Body of pancreas (tissue), 4 donors: ENCODE data around the gene CACTIN. TPM values are rescaled to one million over a fixed set of nuclear protein-coding genes. Genes with fewer than 3 reads are reported as not detected.

ENCODE experiments used
- ATAC-seq: fragments of 150-250 bp; one replicate; pipeline ENCODE4 v1.9.1; 2016
- DNase-seq, 4 donors: peaks; one replicate each; pipeline ENCODE4 v3.0.0-alpha.2; 2019
- H3K27ac ChIP-seq, 4 donors: fragments of 200-600 bp; sonication (generic); 1 replicate in 3 of 4; 2 replicates in 1 of 4; pipeline versions ENCODE4 v1.5.1 to v1.6.1; 2016 to 2019; ENCODE audit warnings: mild to moderate bottlenecking in 1 of 4, mixed read lengths in 1 of 4, moderate library complexity in 1 of 4
- H3K27me3 ChIP-seq, 2 donors: fragments of 200-600 bp; sonication (generic); one replicate each; pipeline ENCODE4 v1.6.0; 2016; ENCODE audit warnings: mild to moderate bottlenecking in 1 of 2
- H3K36me3 ChIP-seq, 2 donors: fragments of 200-600 bp; sonication (generic); replicated peaks in 1 of 2; 2 replicates each; pipeline ENCODE4 v1.5.1; 2016; ENCODE audit warnings: low read depth in 2 of 2; ENCODE audit not compliant: insufficient read depth in 1 of 2
- H3K4me1 ChIP-seq: fragments of 200-600 bp; sonication (generic); one replicate; pipeline ENCODE4 v1.6.0; 2016
- H3K4me3 ChIP-seq, 2 donors: fragments of 200-600 bp; sonication (generic); 1 replicate in 1 of 2; 2 replicates in 1 of 2; pipeline ENCODE4 v1.5.1; 2016 to 2019
- H3K9me3 ChIP-seq, 3 donors: fragments of 200-600 bp; sonication (generic); 1 replicate in 2 of 3; 2 replicates in 1 of 3; pipeline ENCODE4 v1.5.1; 2016
- CTCF ChIP-seq, 7 experiments: fragments of 450-650 bp in 4 of 7; fragments of 200-600 bp in 3 of 7; sonication (generic) in 3 of 7; IDR thresholded peaks; one replicate each; pipeline ENCODE4 v1.5.1; 2016 to 2019; ENCODE audit warnings: antibody characterized with exemption in 7 of 7
- POLR2A ChIP-seq, 3 donors: fragments of 450-650 bp; IDR thresholded peaks; one replicate each; pipeline ENCODE4 v1.6.1; 2016; ENCODE audit warnings: antibody characterized with exemption in 3 of 3, mild to moderate bottlenecking in 2 of 3
- WGBS, 2 donors: methylation state at CpG; one replicate each; pipeline ENCODE4 v1.1.5; 2017; 5-methylcytosine and 5-hydroxymethylcytosine counted together
- intact Hi-C: fragments of 100-400 bp; cut with DNase I; formaldehyde crosslinking; loops from one replicate; pipeline ENCODE4 v1.15.1; 2023
- total RNA-seq, 2 donors: library from RNA; depleted of rRNA; stranded (reverse); fragments of >200 nt; gene quantifications; one replicate each; pipeline ENCODE4 v1.1.0, GENCODE V29; 2016

Gene CACTIN
- total RNA-seq, 2 donors from 2014 or later, result 16.3 to 23.4 TPM

DNA sequence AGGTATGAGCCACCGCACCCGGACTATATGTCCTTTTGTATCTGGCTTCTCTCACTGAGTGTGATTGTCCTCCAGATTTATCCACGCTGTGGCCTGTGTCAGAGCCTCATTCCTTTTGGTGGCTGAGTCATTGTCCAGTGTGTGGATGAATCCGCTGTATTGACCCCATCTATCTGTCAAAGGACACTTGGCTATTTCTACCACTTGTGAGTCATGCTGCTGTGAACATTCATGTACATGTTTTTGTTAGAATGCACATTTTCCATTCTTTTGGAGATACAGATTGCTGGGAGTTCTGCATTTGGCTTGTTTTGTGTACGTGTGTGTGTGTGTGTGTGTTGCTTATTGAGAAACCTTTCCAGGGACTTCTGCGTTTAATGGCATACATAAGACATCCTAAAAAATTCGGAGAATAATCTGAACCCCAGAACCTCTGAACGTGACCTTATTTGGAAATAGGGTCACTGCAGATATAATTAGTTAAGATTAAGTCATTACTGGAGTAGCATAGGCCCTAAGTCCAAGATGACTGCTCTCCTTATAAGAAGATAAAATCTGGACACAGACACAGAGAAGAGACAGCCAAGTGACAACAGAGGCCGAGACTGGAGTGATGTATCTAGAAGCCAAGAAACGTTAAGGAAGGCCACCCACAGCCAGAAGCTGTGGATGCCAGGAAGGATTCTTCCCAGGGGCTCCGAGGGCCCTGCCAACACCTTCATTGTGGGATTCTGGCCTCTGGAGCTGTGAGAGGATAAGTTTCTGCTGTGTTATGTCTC, 46.2 kb downstream of the CACTIN start:
- H3K9me3 ChIP-seq, result no peaks in the 10 kb centered on the region
- intact Hi-C loops, result loop anchor here (5.0 kb wide), 1 partner anchor 33 kb away; no protein-coding TSS in a partner anchor
- no peak overlapping the region for H3K27ac ChIP-seq
- H3K27me3 ChIP-seq, result peaks cover 0 to 3% of the 10 kb centered on the region in 2 donors
- peak in 1 of 4 donors; percentile 40 for DNase-seq
- ATAC-seq, result peak; percentile 32
- TF ChIP-seq CTCF (IDR thresholded peaks at IDR 0.05) (no peak), POLR2A (IDR thresholded peaks at IDR 0.05) (no peak)
- 55 to 59% methylated on average over 11 of the region's 11 CpGs for WGBS, 2 donors
- H3K36me3 ChIP-seq, result no peaks in the 10 kb centered on the region
- H3K4me3 ChIP-seq, result no peak overlapping the region
- peaks cover 3% of the 10 kb centered on the region for H3K4me1 ChIP-seq

GRCh38 chr19:3578390-3578789, 48.2 kb downstream of the CACTIN start:
- Histone ChIP-seq H3K27ac (no peak overlapping the region), H3K9me3 (no peaks in the 10 kb centered on the region), H3K4me1 (peaks cover 6% of the 10 kb centered on the region), H3K36me3 (no peaks in the 10 kb centered on the region), H3K27me3 (no peaks in the 10 kb centered on the region), H3K4me3 (no peak overlapping the region)
- intact Hi-C loops, result no loop called here
- ATAC-seq (no peak), DNase-seq (no peak)
- WGBS, 2 donors, result 74 to 89% methylated on average over 7 to 17 of the region's 17 CpGs
- no peak for TF ChIP-seq POLR2A (IDR thresholded peaks at IDR 0.05)
- TF ChIP-seq CTCF (IDR thresholded peaks at IDR 0.05), result no peak

DNA sequence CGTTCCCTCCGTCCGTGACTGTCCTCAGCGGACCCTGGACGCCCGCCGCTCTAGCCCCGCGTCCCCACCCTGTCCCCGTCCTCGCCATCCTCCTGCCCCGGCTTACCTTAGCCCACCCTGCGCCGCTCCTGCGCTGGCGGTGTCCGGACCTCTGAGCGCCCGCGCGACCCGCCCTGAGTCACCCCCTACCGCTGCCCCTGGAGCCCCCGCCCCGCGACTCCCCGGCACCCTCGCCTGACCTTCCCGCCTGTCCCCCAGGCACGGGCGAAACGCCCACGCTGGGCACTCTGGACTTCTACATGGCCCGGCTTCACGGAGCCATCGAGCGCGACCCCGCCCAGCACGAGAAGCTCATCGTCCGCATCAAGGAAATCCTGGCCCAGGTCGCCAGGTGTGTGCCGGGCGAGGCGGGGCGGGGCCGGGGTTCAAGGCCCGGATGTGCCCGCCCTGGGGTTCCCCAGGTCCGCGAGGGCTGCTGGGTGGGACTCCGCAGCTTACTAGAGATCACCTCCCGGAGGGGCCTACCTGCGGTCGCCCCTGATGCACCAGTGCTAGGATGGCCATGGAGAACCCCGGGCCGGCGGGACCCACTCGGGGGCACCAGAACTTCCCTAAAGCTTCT, 48.8 kb downstream of the CACTIN start:
- Histone ChIP-seq H3K36me3 (no peaks in the 10 kb centered on the region), H3K4me1 (peaks cover 9% of the 10 kb centered on the region), H3K9me3 (no peaks in the 10 kb centered on the region), H3K27ac (no peak overlapping the region), H3K27me3 (no peaks in the 10 kb centered on the region), H3K4me3 (no peak overlapping the region)
- WGBS, 2 donors, result 77 to 84% methylated on average over 44 to 49 of the region's 60 CpGs
- DNase-seq (no peak), ATAC-seq (no peak)
- TF ChIP-seq CTCF (IDR thresholded peaks at IDR 0.05) (no peak), POLR2A (IDR thresholded peaks at IDR 0.05) (no peak)
- intact Hi-C loops, result no loop called here

DNA sequence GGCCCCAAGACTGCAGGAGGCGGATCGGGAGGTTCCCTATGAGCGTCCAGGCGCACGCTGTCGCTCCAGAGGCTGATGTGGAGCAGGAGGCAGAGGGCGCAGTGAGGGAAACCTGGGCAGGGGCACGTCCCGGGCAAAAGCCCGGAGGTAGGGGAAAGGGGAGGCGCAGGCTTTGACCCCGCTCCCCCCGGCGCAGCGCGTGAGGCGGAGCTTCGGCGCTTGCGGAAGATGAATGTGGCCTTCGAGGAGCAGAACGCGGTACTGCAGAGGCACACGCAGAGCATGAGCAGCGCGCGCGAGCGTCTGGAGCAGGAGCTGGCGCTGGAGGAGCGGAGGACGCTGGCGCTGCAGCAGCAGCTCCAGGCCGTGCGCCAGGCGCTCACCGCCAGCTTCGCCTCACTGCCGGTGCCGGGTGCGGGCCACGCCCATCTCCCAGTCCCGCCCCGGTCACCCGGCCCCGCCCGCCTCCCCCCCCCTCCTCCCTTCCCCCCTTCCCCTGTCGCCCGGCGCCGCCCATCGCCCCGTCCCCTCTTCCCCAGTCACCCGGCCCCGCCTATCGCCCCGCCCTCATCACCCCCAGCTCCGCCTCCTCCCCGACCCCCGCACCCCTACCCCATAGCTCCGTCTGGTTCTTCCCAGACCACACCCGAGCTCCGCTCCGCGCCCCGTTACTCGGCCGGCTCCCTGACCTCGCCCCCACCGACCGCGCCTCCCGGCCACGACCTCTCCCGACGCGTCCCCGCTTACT, 49.7 kb downstream of the CACTIN start:
- DNase-seq, result peak in 3 of 4 donors; percentile 31 to 43 (median 39)
- Histone ChIP-seq H3K36me3 (no peaks in the 10 kb centered on the region), H3K4me3 (no peak overlapping the region), H3K9me3 (no peaks in the 10 kb centered on the region), H3K4me1 (peaks cover 14% of the 10 kb centered on the region), H3K27me3 (no peaks in the 10 kb centered on the region), H3K27ac (no peak overlapping the region)
- intact Hi-C loops, result no loop called here
- no peak for ATAC-seq
- TF ChIP-seq CTCF (IDR thresholded peaks at IDR 0.05) (no peak), POLR2A (IDR thresholded peaks at IDR 0.05) (no peak)
- 64 to 92% methylated on average over 45 to 63 of the region's 78 CpGs for WGBS, 2 donors
